Mucosa of gallbladder (tissue), 1 donor: ENCODE results near the gene CDK8. TPM values are rescaled to one million over a fixed set of nuclear protein-coding genes. Genes with fewer than 3 reads are reported as not detected.
"Not testable (repeated sequence)": the region's sequence is repeated elsewhere in the genome, so short reads cannot be mapped to it uniquely, and the experiment has no call there.

Experiments
- DNase-seq: peaks from one replicate; pipeline ENCODE4 v3.0.0-alpha.2; 2020; ENCODE audit warnings: low spot score
- total RNA-seq: library from RNA; stranded (reverse); gene quantifications from one replicate; pipeline ENCODE4 v1.2.1, GENCODE V29; 2021
- donor health status: DM: no; HTN: no; CAD: no.

CDK8 gene
- total RNA-seq, 1 donor from 2014 or later: 19.9 TPM

DNA sequence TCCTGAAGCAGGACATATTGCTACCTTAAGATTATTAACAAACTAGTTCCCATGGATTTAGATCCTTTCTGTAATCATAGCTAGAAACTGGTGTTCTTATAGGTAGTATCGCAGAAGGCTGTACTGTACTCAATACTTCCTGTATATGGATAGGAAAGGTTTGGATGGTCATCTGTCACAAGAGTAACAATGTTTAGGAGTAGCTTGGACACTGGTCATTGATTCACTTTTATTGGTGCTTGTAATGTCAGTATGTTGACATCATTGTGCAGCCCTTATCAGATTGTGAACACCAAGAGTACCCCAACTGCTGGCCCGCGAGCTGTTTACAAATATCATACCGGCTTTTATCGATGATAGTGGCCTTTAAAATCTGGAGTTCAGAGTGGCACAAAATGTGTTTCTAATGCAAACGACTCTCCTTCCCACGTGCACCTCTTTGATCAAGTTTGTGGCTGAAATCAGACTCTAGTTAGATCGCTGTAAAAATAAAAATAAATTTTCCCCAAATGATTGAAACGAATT, 605 bp upstream of the CDK8 start:
- DNase-seq: no peak

DNA sequence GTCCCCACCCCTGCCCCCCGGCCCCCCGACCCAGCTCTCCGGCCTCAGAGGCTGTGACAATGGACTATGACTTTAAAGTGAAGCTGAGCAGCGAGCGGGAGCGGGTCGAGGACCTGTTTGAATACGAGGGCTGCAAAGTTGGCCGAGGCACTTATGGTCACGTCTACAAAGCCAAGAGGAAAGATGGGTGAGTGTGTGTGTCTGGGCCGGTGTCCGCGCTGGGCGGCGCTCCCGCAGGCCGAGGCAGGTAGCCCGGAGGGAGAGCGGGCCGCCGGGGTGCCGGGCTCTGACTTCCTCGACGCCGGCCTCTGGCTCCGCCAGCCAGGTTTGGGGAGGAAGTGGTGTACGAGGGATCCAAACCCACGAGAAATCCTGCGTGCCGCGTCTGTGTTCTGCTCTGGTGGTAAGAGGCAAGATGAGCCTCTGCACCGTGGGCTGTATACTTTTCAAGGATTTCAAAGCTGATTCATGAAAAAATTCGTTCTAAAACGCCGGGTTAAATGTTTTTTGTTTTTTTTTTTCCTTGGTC, 718 bp downstream of the CDK8 start:
- peak; percentile 34 for DNase-seq

DNA sequence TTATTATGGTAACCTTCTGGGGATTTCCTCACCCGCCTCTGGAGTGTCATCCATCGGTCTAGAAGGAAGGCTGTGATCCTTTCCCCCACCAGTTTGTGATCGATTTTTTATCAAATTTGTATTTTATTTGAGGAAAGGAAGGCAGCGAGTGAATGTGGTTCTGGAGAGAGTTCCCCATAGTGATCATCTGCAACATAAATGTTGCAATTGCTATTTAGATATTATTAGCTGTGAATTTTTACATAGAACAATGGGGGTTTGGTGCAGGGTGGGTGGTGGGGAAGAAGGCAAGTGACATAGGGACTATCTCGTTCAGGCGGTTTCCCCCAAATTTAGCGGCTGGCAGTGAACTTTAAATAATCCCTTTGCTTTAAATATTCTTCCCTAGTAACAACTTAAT, 1.2 kb downstream of the CDK8 start:
- DNase-seq: no peak

DNA sequence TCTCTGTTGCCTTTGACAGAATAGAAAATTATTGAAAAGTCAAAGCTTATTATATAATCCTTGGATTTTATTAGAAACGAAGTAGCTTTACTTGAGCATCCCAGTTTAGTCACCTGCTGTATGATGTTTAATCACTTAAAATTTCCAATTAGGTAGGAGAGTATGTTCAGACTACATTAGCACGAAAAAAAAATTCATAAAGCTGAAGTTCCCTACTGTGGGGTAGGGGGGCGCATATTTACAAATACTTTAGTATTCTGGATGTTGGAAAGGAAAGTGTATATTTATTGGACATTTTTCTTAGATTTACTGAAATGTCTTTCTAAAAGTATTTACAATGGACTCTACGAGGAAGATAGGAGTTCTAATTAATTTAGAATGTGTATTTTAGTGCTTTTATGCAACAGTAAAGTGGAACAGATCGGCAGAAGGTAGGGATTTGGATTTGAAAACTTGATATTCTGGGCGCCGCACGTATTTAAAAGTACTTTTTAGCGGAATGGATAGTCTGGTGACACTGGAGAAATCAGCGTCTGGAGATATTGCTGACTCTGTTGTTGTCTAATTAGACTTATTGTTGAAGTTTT, 1.9 kb downstream of the CDK8 start:
- DNase-seq: no peak

DNA sequence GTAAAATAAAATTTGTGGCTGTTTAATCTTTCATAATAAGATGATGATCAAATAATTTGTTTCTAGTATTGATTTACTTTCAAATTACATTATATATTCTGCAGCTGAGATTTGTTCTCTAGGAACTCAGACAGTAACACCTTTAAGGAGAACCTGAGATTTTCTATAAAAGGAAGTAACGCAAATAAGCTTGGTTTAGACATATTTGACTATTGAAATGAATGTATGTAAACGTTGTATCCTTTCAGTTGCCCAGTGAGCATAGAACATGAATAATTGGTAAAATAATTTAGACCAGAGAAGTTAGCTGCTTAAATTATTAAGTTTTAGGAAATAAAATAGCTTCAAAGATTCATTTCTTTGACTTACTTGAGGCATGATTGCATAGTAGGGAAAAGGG, 3.1 kb downstream of the CDK8 start:
- DNase-seq: no peak

DNA sequence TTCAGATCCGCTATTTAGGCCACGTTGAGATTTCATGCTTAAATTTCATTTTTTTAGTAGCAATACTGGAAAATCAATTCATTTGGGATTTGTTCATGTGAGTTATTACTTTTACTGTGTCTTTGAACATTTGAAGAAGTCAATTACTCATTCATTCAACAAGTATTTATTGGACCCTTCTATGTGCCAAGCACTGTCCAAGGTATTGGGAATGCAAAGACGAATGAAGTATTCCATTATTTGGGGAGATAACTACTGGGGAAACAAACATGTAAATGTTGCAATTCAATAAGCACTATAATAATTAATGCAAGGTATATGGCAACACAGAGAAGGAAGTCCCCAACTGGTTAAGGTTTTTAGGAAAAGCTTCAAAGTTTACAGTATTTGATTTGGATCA, 5.7 kb downstream of the CDK8 start:
- no peak for DNase-seq

DNA sequence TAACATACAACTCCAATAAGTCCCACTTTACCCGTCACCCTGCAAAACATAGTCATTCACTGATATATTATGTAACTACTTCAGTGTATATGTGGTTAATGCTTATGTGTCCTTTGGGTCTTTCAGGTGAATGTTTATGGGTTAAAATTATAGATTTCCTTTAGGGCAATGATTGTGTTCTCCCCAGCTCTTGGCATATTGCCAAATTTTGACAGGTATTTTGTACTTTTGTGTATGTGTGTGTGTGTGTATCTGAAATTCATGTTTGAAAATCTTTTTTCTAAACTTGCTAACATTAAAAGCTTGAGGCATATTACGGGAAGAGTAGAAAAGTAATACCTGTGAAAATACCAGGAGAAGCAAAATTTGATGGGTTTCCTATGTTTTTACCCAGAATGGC, 8.2 kb downstream of the CDK8 start:
- no peak for DNase-seq

DNA sequence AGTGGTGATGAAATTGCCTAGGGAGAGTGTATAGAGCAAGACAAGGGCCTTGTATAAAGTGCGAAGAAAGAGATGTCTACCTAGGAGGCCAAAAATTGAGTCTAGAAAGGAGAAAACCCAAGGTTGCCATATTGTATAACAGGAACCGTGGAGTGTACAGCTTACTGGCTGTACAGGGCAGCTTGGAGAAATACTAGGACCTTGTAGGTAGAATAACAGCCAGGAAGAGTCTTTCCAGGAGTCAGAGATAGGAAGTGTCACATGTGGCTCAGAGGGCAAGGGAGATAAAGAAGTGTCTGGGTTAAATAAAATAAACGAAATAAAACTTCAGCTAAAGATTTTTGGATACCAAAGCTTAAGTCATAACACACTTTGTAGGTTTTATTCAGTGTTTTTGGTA, 12.4 kb downstream of the CDK8 start:
- no peak for DNase-seq

DNA sequence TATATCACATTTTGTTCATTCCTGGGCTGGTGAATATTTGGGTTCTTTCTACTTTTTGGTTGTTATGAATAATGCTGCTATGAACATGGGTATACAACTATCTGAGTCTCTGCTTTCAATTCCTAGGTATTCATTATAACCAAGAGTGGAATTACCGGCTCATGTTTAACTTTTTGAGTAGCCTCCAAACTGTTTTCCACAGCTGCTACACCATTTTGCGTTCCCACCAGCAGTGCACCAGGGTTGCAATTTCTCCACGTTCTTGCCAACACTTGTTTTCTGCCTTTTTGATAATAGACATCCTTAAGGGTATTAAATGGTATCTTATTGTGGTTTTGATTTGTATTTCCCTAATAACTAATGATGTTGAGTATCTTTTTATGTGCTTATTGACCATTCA, 16.8 kb downstream of the CDK8 start:
- DNase-seq: no peak

DNA sequence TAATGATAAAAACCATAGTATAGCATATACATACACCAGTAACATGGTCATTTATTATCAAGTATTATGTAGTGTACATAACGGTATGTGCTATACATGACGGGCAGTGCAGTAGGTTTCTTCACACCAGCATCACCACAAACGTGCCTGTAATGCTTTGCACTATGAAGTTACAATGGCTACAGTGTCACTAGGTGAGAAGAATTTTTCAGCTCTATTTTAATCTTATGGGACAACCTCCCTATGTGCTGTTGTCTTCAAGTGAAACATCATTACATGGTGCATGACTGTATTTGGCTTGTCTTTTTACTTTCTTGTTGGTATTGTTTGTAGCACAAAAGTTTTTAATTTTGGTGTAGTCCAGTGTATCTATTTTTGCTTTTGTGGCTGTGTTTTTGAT, 18.7 kb downstream of the CDK8 start:
- no peak for DNase-seq

DNA sequence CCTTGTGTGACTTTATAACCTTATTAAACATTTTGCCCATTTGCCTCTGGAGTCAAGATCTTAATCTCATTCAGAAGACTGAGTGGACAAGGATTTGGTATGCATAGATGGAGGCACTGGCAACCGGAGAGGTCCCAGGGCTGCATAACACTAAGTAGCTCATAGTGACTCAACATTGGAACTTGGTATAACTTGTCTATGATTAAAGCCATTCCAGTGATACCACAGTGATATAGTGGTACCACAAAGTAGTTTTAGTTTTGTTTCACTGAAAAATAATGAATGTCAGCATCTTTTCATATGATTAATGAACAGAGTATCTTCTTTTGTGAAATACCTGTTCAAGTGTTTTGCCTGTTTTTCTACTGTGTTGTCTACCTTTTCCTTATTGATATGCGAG, 26.4 kb downstream of the CDK8 start:
- DNase-seq: no peak

DNA sequence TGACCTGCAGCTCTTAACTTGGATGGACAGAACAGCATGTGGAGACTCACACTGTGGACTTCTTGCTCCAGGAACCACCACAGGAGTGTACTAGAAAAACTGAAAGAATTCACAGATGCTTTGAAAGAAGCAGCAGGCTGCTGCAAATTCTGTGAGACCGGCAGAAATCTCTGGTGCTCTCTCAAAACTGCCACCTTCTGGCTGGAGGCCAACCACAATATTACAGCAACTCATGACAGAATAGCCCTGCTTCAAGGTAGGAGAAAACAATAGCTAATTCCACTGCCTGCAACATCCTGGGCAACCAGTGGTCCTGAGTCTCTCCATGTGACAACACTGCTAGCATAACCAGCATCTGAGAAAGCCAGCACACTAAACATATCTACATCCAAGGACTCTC, 26.9 kb downstream of the CDK8 start:
- DNase-seq: no peak

DNA sequence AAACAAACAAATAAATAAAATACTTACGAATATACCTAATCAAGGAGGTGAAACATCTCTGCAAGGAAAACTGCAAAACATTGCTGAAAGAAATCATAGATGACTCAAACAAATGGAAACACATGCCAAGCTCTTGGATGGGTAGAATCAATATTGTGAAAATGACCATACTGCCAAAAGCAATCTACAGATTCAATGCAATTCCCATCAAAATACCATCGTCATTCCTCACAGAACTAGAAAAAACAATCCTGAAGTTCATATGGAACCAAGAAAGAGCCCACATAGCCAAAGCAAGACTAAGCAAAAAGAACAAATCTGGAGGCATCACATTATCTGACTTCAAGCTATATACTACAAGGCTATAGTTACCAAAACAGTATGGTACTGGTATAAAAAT, 32.0 kb downstream of the CDK8 start:
- not testable (repeated sequence) for DNase-seq

DNA sequence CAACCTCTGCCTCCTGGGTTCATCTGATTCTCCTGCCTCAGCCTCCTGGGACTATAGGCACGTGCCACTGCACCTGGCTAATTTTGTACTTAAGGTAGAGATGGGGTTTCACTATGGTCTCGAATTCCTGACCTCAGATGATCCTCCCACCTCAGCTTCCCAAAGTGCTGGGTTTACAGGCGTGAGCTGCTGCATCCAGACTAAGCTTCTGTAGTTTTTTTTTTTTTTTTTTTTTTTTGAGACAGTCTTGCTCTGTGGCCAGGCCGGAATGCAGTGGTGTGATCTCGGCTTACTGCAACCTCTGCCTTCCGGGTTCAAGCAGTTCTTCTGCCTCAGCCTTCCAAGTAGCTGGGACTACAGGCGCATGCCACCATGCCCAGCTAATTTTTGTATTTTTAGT, 34.9 kb downstream of the CDK8 start:
- DNase-seq: not testable (repeated sequence)

DNA sequence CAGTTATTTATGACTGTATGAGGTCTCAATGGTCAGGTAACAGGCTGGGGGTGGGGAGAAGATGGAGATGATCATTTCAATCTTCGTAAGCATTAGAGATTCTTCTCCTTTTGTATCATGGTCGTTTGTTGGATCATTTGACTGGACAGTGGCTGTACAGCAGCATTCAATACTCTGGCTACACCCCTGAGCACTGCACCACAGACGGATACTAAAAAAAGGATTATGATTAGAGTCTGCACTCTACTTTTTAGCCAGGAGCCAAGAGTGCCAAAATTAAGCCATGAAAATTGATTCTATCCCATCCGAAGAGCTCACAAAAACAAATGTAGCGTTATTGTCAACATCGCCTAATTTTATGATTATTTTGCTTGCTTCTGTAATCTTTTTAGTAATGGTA, 41.9 kb downstream of the CDK8 start:
- no peak for DNase-seq

DNA sequence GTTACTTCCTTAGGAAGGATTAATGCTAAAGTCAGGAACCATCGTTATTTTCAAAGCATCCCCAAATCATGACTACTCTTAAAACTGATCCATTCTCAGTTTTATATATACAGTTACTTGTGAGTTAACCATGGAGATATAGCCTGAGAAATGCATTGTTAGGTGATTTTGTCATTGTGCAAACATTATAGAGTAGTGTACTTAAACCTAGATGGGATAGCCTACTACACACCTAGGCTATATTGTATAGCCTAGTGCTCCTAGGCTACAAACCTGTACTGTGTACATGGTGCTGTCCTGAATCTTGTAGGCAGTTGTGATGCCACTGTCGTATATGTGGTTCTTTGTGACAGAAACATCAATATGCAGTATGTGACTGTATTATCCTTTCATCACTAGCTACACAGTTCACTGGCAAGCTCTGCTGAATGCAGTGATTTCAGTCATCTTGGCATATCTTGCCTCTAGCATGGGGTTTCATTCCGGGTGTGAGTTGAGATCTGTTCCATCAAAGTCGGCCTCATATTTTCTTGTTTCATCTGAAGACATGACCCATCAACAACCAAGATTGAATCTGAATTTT, 45.3 kb downstream of the CDK8 start:
- DNase-seq: no peak

DNA sequence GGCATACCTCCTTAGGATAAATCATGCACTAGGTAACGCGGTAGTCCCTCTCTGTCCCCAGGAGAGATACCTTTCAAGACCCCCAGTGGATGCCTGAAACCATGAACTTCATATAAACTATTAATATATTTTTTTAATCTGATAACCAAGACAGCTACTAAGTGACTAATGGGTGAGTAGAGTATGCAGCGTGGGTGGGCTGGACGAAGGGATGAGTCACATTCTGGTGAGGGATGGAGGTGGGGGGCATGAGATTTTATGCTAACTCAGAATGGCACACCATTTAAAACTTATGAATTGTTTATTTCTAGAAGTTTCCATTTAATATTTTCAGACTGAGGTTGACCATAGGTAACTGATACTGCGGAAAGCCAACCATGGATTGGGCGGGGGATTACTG, 46.2 kb downstream of the CDK8 start:
- no peak for DNase-seq

DNA sequence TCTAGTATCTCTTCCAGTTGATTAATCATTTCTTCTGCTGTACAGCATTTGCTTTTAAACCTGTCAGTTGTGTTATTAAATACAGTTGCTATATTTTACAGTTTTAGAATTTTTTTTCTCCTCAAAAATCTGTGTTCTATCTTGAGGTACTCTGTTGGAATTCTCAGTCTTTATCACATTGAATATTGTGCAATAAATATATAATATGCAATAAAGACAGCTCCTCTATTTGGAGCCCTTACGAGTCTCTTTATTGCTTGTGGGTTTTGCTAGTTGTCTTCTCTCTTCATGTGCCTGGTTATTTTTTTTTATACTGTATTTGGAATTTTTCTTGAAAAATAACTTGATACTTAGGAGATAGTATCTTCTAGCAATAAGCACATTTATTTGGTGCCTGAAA, 51.7 kb downstream of the CDK8 start:
- DNase-seq: no peak

DNA sequence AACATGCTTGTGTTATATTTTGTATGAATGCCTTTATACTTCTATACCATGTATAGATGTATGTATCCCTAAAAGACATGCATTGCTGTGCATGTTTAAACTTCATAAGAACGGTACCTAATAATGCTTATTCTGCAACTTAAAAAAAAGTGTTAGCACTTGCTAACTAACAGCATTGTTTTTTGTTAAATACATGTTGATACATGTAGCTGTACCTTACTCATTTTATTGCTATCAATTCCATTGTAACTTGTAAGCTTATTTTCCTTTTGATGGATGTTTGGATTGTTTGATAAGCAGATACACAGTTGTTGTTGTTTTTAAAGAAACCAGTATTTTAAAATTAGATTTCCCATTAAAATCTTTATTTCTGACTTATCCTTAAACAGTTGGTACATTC, 53.8 kb downstream of the CDK8 start:
- DNase-seq: no peak

DNA sequence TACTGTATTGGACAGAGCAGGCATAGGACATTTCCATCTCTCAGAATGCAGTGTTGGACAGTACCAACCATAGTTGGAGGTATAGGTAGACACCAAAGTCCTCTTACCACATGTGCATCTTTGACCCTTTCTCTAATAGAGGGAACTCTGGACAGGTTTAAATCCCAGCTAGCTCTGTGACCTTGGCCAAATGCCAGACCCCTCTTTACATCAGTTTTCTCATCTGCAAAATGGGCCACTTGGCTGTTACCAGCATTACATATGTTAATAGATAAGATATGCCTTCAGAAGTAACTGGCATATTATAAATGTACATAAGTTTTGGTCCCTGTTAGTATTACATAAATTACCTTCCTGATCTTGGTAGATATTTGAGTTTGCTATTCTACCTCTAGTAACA, 54.3 kb downstream of the CDK8 start:
- DNase-seq: no peak

DNA sequence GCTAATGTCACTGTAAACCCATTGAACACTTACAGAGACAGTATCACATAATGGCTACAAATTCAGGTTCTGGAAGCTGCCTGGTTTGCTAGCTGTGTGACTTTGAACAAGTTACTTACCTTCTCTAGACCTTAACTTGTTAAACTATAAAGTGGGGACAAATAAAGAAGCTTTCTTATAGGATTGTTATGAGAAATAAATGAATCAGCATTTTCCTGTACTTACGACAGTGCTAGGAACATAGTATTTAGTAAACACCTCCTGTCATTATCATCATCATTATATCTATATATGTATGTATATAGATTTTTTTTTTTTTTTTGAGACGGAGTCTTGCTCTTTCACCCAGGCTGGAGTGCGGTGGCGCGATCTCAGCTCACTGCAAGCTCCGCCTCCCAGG, 54.9 kb downstream of the CDK8 start:
- DNase-seq: no peak

DNA sequence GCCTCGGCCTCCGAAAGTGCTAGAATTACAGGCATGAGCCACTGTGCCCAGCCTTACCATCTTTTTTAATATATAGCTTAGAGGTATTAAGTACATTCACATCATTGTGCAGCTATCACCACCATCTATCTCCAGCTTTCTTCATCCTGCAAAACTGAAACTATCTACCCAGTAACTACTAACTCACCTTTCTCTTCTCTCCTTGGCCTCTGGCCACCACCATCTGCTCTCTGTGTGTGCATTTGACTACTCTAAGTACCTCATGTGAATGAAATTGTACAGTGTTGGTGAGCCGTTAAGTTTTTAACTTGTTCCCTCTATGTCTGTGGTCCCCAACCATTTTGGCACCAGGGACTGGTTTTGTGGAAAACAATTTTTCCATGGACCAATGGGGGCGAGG, 56.1 kb downstream of the CDK8 start:
- DNase-seq: no peak

DNA sequence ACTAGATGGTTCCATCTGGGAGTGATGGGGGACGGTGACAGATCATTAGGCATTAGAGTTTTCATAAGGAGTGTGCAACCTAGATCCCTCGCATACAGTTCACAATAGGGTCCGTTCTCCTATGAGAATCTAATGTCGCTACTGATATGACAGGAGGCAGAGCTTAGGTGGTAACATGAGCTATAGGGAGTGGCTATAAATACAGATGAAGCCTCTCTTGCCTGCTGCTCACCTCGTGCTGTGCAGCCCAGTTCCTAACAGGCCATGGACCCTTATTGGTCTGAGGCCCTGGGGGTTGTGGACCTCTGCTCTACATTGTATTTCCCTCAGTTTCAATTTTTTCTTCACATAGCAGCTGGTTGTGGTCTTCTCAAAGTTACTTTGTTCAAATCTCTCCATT, 56.5 kb downstream of the CDK8 start:
- no peak for DNase-seq

DNA sequence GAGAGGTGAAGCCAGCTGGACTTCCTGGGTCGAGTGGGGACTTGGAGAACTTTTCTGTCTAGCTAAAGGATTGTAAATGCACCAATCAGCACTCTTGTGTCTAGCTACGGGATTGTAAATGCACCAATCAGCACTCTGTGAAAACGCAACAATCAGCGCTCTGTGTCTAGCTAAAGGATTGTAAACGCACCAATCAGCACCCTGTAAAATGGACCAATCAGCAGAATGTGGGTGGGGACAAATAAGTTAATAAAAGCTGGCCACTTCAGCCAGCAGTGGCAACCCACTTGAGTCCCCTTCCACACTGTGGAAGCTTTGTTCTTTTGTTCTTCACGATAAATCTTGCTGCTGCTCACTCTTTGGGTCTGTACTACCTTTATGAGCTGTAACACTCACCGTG, 58.1 kb downstream of the CDK8 start:
- not testable (repeated sequence) for DNase-seq
